Activated T-helper 1 cell treated with anti-CD3 and anti-CD28 coated beads, Interleukin-12 subunit alpha, Interleukin-12 subunit beta, Interleukin-2, Interleukin-4 antibody, amounts not matched to agents 30 ng/mL and 10 ng/mL and 1 ng/mL, durations not matched to agents 14 hours and 24 hours and 36 hours (primary cell): ENCODE results near the gene NRXN3. TPM values are rescaled to one million over a fixed set of nuclear protein-coding genes. Genes with fewer than 3 reads are reported as not detected.
"Not testable (repeated sequence)": the region's sequence is repeated elsewhere in the genome, so short reads cannot be mapped to it uniquely, and the experiment has no call there.

Experiments used
- DNase-seq: peaks from one replicate; pipeline ENCODE4 v3.0.0; 2021; ENCODE audit warnings: low spot score
- H3K27ac Mint-ChIP-seq: one replicate; pipeline ENCODE4 v1.8.0; 2021; ENCODE audit warnings: mild to moderate bottlenecking, mixed read lengths
- H3K27me3 Mint-ChIP-seq: one replicate; pipeline ENCODE4 v1.8.0; 2022; ENCODE audit warnings: mild to moderate bottlenecking, moderate library complexity, mixed read lengths; ENCODE audit not compliant: insufficient read depth
- H3K36me3 Mint-ChIP-seq: one replicate; pipeline ENCODE4 v1.8.0; 2021; ENCODE audit warnings: low read depth, mixed read lengths
- H3K4me1 Mint-ChIP-seq: one replicate; pipeline ENCODE4 v1.8.0; 2021; ENCODE audit warnings: low read depth, mixed read lengths
- H3K4me3 Mint-ChIP-seq: one replicate; pipeline ENCODE4 v1.8.0; 2021; ENCODE audit warnings: mild to moderate bottlenecking, moderate library complexity, mixed read lengths
- H3K9me3 Mint-ChIP-seq: one replicate; pipeline ENCODE4 v1.8.0; 2021; ENCODE audit warnings: mixed read lengths
- intact Hi-C: fragments of 100-400 bp; cut with micrococcal nuclease; formaldehyde crosslinking; loops from one replicate; pipeline ENCODE4 v1.15.1; 2024
- total RNA-seq: library from RNA; stranded (reverse); gene quantifications from 2 replicates; pipeline ENCODE4 v1.2.3, GENCODE V29; 2022

NRXN3 gene
- total RNA-seq, 1 donor from 2014 or later = not detected

DNA sequence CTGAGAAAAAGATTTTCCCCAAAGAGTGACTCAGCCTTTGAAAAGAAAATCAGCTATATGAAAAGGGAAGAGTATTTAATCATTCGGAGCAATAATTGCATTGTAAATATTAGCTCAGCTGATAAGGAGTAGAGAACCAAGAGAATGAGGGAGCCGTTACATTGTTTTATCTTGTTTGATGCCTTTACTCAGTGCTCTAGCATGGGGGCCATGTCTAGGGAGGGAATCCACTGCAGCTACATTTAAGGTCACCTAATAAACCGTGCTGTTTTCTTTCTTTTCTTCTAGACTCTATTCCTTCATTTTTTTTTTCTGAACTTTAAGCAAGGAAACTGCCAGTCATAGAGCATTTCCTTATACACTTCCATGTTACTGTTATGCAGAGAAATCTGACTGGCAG, 1594.2 kb downstream of the NRXN3 start:
- no peak for DNase-seq
- Mint-ChIP-seq H3K4me3 (no peak overlapping the region), H3K27me3 (no peaks in the 10 kb centered on the region), H3K36me3 (no peaks in the 10 kb centered on the region), H3K9me3 (peaks cover 11% of the 10 kb centered on the region), H3K27ac (no peak overlapping the region), H3K4me1 (no peaks in the 10 kb centered on the region)
- intact Hi-C loops = no loop called here

DNA sequence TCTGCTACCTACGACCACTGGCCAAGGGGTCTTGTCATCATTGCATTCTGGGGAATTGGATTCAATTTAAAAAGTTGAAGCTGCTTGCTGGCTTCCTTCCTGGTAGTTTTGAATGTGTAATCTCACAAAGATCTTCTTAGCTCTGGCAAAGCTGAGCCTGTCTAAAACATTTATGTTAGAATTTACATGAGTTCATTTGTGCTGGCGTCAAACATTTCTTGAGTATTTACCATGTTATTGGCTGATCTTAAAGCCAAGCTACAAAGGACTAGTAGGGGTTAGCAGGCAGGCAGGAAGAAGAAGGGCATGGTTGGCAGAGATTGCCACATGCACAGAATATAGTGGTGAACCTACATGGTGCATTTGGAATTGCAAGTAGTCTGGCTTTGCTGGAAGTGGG, 1596.3 kb downstream of the NRXN3 start:
- H3K36me3 Mint-ChIP-seq = no peaks in the 10 kb centered on the region
- intact Hi-C loops = no loop called here
- H3K9me3 Mint-ChIP-seq = peaks cover 16% of the 10 kb centered on the region
- no peaks in the 10 kb centered on the region for H3K4me1 Mint-ChIP-seq
- H3K27me3 Mint-ChIP-seq = no peaks in the 10 kb centered on the region
- DNase-seq = no peak
- H3K4me3 Mint-ChIP-seq = no peak overlapping the region
- no peak overlapping the region for H3K27ac Mint-ChIP-seq

- intact Hi-C loops = no loop called here
- no peaks in the 10 kb centered on the region for H3K36me3 Mint-ChIP-seq
- no peaks in the 10 kb centered on the region for H3K27me3 Mint-ChIP-seq
- H3K4me1 Mint-ChIP-seq = no peaks in the 10 kb centered on the region
- H3K9me3 Mint-ChIP-seq = peaks cover 16% of the 10 kb centered on the region
- no peak for DNase-seq
- H3K27ac Mint-ChIP-seq = no peak overlapping the region
- H3K4me3 Mint-ChIP-seq = no peak overlapping the region
Observed at GRCh38 chr14:79767251-79767650, 1597.1 kb downstream of the NRXN3 start.

DNA sequence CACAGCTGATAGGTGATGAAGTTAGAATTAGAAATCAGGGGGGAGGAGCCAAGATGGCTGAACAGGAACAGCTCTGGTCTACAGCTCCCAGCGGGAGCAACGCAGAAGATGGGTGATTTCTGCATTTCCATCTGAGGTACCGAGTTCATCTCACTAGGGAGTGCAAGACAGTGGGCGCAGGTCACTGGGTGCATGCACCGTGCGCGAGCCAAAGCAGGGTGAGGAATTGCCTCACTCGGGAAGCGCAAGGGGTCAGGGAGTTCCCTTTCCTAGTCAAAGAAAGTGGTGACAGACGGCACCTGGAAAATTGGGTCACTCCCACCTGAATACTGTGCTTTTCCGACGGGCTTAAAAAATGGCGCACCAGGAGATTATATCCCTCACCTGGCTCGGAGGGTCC, 1597.5 kb downstream of the NRXN3 start:
- H3K4me3 Mint-ChIP-seq, DNase-seq, intact Hi-C loops, H3K4me1 Mint-ChIP-seq, H3K27ac Mint-ChIP-seq, H3K36me3 Mint-ChIP-seq, H3K27me3 Mint-ChIP-seq: not testable (repeated sequence)
- peaks cover 16% of the 10 kb centered on the region for H3K9me3 Mint-ChIP-seq

DNA sequence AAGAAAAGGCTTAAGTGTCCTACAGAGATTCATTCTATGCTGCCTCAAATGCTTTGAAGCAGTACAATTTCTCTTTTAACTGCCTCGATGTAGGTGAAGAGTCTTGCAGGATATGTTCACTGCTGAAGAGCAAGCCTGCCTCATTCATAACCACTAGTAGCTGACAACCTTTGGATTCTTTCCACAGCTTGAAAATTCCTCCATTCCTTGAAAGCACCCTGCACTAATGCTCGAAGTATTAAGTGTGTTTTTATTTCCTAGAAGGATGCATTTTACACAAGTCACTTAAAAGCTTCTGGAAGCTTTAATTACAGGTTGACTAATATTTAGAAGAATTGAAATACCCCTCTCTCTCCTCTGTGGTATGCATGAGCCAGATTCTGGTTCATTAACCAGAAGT, 1611.7 kb downstream of the NRXN3 start:
- H3K4me1 Mint-ChIP-seq = no peaks in the 10 kb centered on the region
- H3K4me3 Mint-ChIP-seq = no peak overlapping the region
- no peak overlapping the region for H3K27ac Mint-ChIP-seq
- peaks cover 3% of the 10 kb centered on the region for H3K27me3 Mint-ChIP-seq
- no peaks in the 10 kb centered on the region for H3K36me3 Mint-ChIP-seq
- no peak for DNase-seq
- no peaks in the 10 kb centered on the region for H3K9me3 Mint-ChIP-seq
- intact Hi-C loops = no loop called here

DNA sequence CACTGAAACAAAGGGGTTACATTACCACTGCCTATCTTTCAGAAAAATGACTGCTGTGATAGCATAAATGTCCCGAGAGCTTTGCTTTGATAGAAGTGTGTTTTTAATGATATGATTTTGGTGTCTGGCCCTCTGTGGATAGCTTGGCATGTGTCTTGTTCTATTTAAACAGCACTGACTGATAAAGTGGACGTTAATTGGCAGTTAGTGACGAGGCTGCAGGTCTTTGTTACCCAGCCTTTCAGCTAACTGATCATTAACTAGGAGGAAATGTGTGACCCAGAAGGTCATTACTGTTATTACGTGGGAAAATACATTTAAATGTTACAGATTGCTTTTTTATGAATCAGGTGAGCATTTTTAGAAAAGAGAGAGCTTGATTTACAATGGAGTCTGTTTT, 1612.9 kb downstream of the NRXN3 start:
- Mint-ChIP-seq H3K27ac (no peak overlapping the region), H3K4me1 (no peaks in the 10 kb centered on the region), H3K9me3 (peaks cover 3% of the 10 kb centered on the region), H3K4me3 (no peak overlapping the region), H3K36me3 (no peaks in the 10 kb centered on the region), H3K27me3 (peaks cover 3% of the 10 kb centered on the region)
- no peak for DNase-seq
- intact Hi-C loops = no loop called here

- Mint-ChIP-seq H3K36me3 (no peaks in the 10 kb centered on the region), H3K9me3 (peaks cover 14% of the 10 kb centered on the region), H3K4me3 (no peak overlapping the region), H3K4me1 (no peaks in the 10 kb centered on the region), H3K27me3 (peaks cover 3% of the 10 kb centered on the region), H3K27ac (no peak overlapping the region)
- intact Hi-C loops = no loop called here
- DNase-seq = no peak
Observed at GRCh38 chr14:79786522-79786921, 1616.3 kb downstream of the NRXN3 start.

DNA sequence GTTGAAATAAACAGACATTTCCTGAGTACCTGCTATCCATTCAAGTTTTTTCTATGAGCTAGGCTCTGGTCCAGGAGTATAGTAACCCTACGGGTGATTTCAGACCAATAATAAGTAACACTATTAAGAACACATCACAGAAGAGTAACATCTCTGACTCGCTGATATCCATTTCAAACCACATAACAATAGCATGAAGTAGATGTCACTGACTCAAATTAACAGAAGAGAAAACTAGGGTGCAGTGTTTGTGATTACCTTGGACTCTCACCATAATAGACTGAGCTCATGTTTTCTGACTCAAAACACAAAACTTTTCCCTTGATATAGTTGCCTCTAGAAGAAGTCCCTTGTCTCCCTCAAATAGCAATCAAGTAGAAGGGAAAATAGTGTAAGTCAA, 1618.2 kb downstream of the NRXN3 start:
- H3K36me3 Mint-ChIP-seq = no peaks in the 10 kb centered on the region
- intact Hi-C loops = no loop called here
- DNase-seq = no peak
- H3K4me1 Mint-ChIP-seq = no peaks in the 10 kb centered on the region
- H3K27ac Mint-ChIP-seq = no peak overlapping the region
- peaks cover 3% of the 10 kb centered on the region for H3K27me3 Mint-ChIP-seq
- no peak overlapping the region for H3K4me3 Mint-ChIP-seq
- H3K9me3 Mint-ChIP-seq = peaks cover 14% of the 10 kb centered on the region

GRCh38 chr14:79791055-79791732, 1621.0 kb downstream of the NRXN3 start:
- no peak overlapping the region for H3K4me3 Mint-ChIP-seq
- no peaks in the 10 kb centered on the region for H3K36me3 Mint-ChIP-seq
- intact Hi-C loops = no loop called here
- no peaks in the 10 kb centered on the region for H3K27me3 Mint-ChIP-seq
- no peaks in the 10 kb centered on the region for H3K4me1 Mint-ChIP-seq
- H3K27ac Mint-ChIP-seq = no peak overlapping the region
- peaks cover 14% of the 10 kb centered on the region for H3K9me3 Mint-ChIP-seq
- DNase-seq = no peak

GRCh38 chr14:79802093-79802492, 1631.9 kb downstream of the NRXN3 start:
- H3K9me3 Mint-ChIP-seq = no peaks in the 10 kb centered on the region
- H3K4me1 Mint-ChIP-seq = no peaks in the 10 kb centered on the region
- H3K36me3 Mint-ChIP-seq = no peaks in the 10 kb centered on the region
- no peak overlapping the region for H3K4me3 Mint-ChIP-seq
- no peak for DNase-seq
- H3K27me3 Mint-ChIP-seq = peaks cover under 1% of the 10 kb centered on the region
- intact Hi-C loops = no loop called here
- no peak overlapping the region for H3K27ac Mint-ChIP-seq

DNA sequence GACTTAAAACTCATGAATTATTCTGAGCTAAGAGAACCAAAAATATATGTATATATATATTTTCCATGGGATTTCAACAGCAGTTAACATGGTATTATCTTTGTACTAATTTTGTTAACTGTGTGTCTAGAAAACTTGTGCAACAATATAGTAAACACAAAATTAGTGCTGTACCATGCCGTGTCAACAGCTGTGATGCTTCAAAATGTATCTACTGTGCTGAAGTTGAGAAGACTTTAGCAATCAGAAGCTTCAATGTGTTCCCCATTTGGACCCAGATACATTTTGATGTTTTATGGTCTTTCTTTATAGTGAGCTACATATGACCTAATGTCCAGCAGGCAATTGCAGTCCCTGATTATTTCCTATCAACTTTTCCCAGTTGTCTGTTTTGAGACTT, 1635.5 kb downstream of the NRXN3 start:
- no peak for DNase-seq
- peaks cover 1% of the 10 kb centered on the region for H3K27me3 Mint-ChIP-seq
- peaks cover 3% of the 10 kb centered on the region for H3K9me3 Mint-ChIP-seq
- H3K4me3 Mint-ChIP-seq = no peak overlapping the region
- H3K4me1 Mint-ChIP-seq = no peaks in the 10 kb centered on the region
- intact Hi-C loops = no loop called here
- no peak overlapping the region for H3K27ac Mint-ChIP-seq
- H3K36me3 Mint-ChIP-seq = no peaks in the 10 kb centered on the region

DNA sequence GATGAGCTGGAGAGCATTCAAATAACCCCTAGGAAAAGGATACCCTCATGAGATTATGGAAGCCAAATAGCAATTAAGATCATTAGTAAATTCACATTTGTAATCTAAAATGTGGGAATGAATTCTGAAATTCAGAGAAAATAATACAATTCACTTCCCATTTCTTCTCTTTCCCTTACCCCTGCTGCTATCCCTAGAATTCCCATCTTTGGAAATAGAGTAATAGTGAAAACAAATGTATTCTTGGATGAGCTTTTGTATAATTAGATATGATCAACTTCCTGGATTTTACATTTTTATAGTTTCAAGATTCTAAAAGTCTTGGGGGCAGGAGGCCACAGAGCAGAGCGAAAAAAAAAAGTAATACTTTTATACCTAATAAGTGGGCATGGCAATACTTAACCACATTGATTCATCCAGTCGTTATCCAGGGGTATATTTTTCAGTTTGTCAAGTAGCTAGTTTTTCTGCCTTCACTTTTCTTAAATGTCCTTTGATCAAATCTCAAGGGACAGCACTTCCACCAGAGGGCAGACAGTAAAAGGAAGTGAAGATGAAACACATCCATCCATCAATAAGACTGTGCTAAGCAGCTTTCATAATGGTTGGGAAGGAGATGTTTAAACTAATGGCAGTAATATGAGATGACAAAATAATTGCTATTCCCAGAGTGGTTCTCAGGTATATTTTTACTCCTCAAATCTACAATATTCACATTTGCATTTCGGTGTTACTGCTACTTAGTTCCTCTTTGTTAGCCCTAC, 1639.9 kb downstream of the NRXN3 start:
- no peaks in the 10 kb centered on the region for H3K4me1 Mint-ChIP-seq

DNA sequence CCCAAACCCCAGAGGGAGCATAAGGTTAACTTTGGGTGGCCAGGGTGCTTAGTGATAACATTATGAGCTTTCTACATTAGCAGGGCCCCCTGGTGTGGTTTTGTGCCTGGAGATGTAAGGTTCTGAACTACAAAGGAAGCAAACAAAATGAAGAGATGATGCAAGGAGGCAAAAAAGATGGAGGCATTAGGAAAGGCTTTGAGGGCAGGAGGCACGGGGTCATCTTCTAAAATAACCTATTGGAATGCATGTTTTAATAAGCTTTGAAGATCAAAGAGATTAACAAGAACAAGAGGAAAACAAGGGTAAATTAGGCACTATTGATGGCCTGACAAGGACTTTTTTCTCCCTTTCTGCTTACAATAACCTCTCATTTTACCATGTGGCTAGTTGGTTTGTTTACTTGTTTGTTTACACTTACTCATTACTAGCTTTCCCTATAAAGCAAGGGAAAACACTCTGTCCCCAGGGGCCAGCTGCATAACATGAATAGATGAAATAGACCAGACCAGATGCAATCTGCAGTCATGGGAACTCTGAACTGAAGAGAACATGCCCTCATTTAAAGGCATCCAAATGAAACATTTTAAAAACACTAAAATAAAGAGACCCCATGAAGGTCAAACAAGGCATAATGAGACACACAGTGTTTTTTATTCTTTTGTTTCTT, 1650.8 kb downstream of the NRXN3 start:
- intact Hi-C loops = no loop called here
- no peak for DNase-seq
- Mint-ChIP-seq H3K27me3 (no peaks in the 10 kb centered on the region), H3K9me3 (no peaks in the 10 kb centered on the region), H3K36me3 (no peaks in the 10 kb centered on the region), H3K4me1 (no peaks in the 10 kb centered on the region), H3K27ac (no peak overlapping the region), H3K4me3 (no peak overlapping the region)

More for the DNA sequence above, 1639.9 kb downstream of the NRXN3 start:
- Mint-ChIP-seq H3K9me3 (peaks cover 3% of the 10 kb centered on the region), H3K4me3 (no peak overlapping the region), H3K27me3 (peaks cover 1% of the 10 kb centered on the region), H3K36me3 (no peaks in the 10 kb centered on the region), H3K27ac (no peak overlapping the region)
- DNase-seq = no peak
- intact Hi-C loops = no loop called here
